ENCODE results near the gene POLL. TPM values are rescaled to one million over a fixed set of nuclear protein-coding genes. Genes with fewer than 3 reads are reported as not detected.

The POLL gene
- total RNA-seq, 1 experiment from 2014 or later = 7.2 TPM

GRCh38 chr10:101573885-101574753 lies 13.9 kb downstream of the POLL start:
- Histone ChIP-seq H3K4me3 (no peak overlapping the region), H3K9me3 (replicated peaks) (peaks cover 5% of the 10 kb centered on the region; the same call in 1 of the 2 replicates), H3K27me3 (replicated peaks) (peaks cover 8% of the 10 kb centered on the region), H3K27ac (no peak overlapping the region), H3K4me1 (replicated peaks) (peaks cover 16% of the 10 kb centered on the region), H3K36me3 (no peaks in the 10 kb centered on the region; the same call in 1 of the 2 replicates)
- no peak for DNase-seq (ENCODE audit: low read depth in 1 of 2, low spot score in 2 of 2)

DNA sequence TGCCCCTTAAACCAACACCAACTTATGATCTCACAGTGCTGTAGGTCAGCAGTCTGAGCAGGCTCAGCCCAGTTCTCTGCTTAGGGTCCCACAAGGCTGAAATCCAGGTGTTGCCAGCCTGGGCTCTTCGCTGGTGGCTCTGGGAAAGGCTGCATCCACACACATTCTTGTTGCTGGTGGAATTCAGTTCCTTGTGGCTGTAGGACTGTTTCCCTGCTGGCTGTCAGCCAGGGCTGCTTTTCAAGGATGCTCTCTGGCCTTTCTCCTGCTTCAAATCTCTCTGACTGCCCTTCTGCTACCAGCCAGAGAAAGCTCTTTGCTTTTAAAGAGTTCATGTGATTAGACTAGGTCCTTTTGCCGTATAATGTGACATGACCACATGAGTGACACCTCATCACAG lies 15.3 kb downstream of the POLL start:
- no peaks in the 10 kb centered on the region for H3K36me3 ChIP-seq
- H3K4me3 ChIP-seq = no peak overlapping the region
- DNase-seq (ENCODE audit: low read depth in 1 of 2, low spot score in 2 of 2) = no peak
- H3K27ac ChIP-seq = no peak overlapping the region
- peaks cover 5% of the 10 kb centered on the region; the same call in 1 of the 2 replicates for H3K9me3 ChIP-seq (replicated peaks)
- peaks cover 11% of the 10 kb centered on the region for H3K27me3 ChIP-seq (replicated peaks)
- peaks cover 16% of the 10 kb centered on the region for H3K4me1 ChIP-seq (replicated peaks)

DNA sequence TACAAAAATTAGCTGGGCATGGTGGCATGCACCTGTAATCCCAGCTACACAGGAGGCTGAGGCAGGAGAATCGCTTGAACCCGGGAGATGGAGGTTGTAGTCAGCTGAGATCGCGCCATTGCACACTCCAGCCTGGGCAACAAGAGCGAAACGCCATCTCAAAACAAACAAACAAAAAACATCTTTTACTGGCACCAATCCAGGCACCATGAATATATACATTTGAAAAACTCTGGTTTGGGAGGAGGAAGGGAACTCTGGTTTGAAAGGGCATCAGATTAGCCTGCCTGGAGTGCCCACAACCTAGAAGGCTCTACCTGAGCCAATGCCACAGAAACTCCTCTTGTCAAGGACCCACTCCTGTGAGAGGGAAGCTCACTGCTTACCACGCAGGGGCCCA lies 15.9 kb downstream of the POLL start:
- DNase-seq (ENCODE audit: low read depth in 1 of 2, low spot score in 2 of 2) = no peak
- peaks cover 17% of the 10 kb centered on the region for H3K27me3 ChIP-seq (replicated peaks)
- H3K9me3 ChIP-seq (replicated peaks) = peaks cover 5% of the 10 kb centered on the region; the same call in 1 of the 2 replicates
- H3K27ac ChIP-seq = no peak overlapping the region
- no peaks in the 10 kb centered on the region for H3K36me3 ChIP-seq
- peaks cover 16% of the 10 kb centered on the region for H3K4me1 ChIP-seq (replicated peaks)
- H3K4me3 ChIP-seq = no peak overlapping the region

DNA sequence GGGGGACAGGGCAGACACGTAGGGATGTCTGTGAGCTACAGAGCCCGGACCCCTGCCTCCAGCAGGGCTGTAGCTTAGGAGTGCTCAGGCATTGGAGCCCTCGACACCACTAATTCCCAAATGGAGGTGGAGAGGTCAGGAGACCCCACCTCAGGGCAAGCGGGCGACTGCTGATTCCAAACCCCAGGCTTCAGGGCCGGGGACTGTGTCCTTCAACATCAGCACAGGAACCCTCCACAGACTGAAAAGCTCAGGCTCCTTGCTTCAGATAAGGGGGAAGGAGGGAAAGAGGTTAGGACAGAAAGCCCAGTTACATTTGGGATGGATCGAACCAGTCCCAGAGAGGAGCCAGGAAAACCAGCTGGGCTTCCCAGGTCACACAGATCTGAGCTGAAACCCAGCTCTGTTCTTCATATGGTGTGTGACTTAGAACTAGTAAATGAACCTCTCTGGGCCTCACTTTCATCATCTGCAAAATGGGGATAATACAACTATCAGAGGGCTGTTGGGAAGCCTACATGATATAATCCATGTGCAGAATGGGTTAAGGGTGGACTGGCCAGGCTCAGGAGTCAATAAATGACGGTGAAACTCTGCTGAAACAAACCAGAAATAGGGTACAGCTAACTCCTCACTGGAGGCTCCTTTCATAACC lies 16.7 kb downstream of the POLL start:
- H3K27ac ChIP-seq = no peak overlapping the region
- H3K4me1 ChIP-seq (replicated peaks) = peaks cover 19% of the 10 kb centered on the region
- no peak overlapping the region for H3K4me3 ChIP-seq

GRCh38 chr10:101570428-101571270 lies 17.4 kb downstream of the POLL start:
- Histone ChIP-seq H3K9me3 (replicated peaks) (peaks cover 5% of the 10 kb centered on the region; the same call in 1 of the 2 replicates), H3K27me3 (replicated peaks) (peaks cover 31% of the 10 kb centered on the region), H3K4me1 (replicated peaks) (peaks cover 21% of the 10 kb centered on the region), H3K27ac (no peak overlapping the region), H3K4me3 (peak overlapping the region; percentile 47), H3K36me3 (no peaks in the 10 kb centered on the region)
- DNase-seq (ENCODE audit: low read depth in 1 of 2, low spot score in 2 of 2) = no peak

More for the DNA sequence above, 16.7 kb downstream of the POLL start:
- DNase-seq (ENCODE audit: low read depth in 1 of 2, low spot score in 2 of 2) = no peak
- peaks cover 5% of the 10 kb centered on the region; the same call in 1 of the 2 replicates for H3K9me3 ChIP-seq (replicated peaks)
- H3K36me3 ChIP-seq = no peaks in the 10 kb centered on the region
- H3K27me3 ChIP-seq (replicated peaks) = peaks cover 24% of the 10 kb centered on the region

DNA sequence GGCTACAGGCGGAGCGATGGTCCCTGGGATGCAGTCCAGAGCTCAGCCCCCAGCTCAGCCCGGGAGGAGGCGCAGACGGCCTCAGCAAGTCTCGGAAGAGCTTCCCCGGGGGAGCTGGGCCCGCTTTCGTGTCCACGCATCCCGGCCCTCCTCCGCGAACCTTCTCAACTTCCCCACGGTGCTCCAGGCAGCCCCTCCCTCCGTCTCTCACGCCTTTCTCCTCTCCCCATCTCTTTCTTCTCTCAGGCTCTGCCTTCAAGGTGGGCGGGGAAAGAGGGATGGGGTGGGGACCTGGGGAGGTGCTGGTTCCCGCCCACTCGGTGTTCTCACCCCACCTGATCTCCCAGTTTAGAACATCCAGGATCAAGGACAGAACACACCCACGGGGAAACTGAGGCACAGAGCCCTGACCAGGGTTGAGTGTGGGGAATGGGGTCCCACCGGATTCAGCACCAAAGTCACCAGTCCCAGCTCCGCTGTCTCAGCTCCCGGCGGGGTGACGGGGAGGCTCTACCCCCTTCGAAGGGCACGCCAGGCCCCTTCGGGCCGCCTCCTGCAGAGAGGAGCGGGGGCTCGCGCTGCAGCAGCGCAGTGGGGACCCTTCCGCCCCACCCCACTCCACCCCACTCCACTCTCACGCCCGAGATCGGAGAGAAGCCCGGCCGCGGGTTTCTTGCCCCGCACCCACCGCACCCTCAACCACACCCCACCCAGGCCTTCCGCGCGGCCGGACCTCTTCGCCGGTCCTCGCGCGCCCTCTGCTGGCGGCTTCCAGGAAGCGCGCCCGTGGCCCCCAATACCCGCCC lies 18.2 kb downstream of the POLL start:
- Histone ChIP-seq H3K27me3 (replicated peaks) (peaks cover 38% of the 10 kb centered on the region), H3K36me3 (no peaks in the 10 kb centered on the region), H3K9me3 (replicated peaks) (peaks cover 5% of the 10 kb centered on the region; the same call in 1 of the 2 replicates), H3K4me1 (replicated peaks) (peaks cover 21% of the 10 kb centered on the region), H3K4me3 (peak overlapping the region; percentile 47), H3K27ac (no peak overlapping the region)
- DNase-seq (ENCODE audit: low read depth in 1 of 2, low spot score in 2 of 2) = peak; percentile 69 to 75

- Histone ChIP-seq H3K9me3 (replicated peaks) (peaks cover 5% of the 10 kb centered on the region; the same call in 1 of the 2 replicates), H3K4me1 (replicated peaks) (peaks cover 21% of the 10 kb centered on the region), H3K4me3 (no peak overlapping the region), H3K27me3 (replicated peaks) (peaks cover 43% of the 10 kb centered on the region), H3K36me3 (no peaks in the 10 kb centered on the region), H3K27ac (no peak overlapping the region)
- no peak for DNase-seq (ENCODE audit: low read depth in 1 of 2, low spot score in 2 of 2)
Observed at GRCh38 chr10:101569323-101569621, 18.8 kb downstream of the POLL start.

DNA sequence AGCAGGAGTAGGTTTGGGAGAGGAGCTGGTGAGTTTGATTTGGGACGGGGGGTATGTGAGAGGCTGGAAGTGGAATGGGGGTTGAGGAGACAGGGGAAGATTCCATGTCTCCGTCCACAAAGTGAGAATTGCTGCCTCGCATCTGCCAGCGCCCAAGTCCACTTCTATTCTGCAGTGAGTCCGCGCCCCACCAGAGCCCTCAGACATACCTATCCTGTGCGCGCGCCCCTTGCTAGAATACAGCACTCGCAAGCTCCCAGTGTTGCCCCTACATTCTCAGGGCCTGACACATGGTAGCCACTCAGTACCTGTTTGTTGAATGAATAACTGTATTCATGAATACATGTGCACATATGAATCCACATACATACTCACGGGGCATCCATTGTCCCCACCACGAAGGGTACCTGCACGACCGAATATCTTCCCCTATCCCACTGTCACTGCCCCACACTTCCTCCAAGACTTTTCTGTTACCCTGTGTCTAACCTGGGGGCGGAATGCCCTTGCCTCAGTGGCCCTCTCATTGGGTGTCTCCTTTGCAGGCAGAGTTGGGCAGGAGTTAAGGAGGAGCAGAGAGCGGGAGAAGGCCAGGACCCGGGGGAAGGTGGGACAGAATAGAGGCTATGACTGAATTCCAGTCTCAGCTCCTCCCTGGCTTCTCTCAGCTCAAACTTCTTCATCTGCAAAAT lies 19.9 kb downstream of the POLL start:
- Histone ChIP-seq H3K4me3 (no peak overlapping the region), H3K4me1 (replicated peaks) (peaks cover 21% of the 10 kb centered on the region), H3K27ac (no peak overlapping the region), H3K9me3 (replicated peaks) (peaks cover 5% of the 10 kb centered on the region; the same call in 1 of the 2 replicates), H3K36me3 (no peaks in the 10 kb centered on the region), H3K27me3 (replicated peaks) (peaks cover 43% of the 10 kb centered on the region)
- DNase-seq (ENCODE audit: low read depth in 1 of 2, low spot score in 2 of 2) = no peak

GRCh38 chr10:101567165-101568006 lies 20.7 kb downstream of the POLL start:
- Histone ChIP-seq H3K27me3 (replicated peaks) (peaks cover 43% of the 10 kb centered on the region), H3K27ac (no peak overlapping the region), H3K4me3 (no peak overlapping the region), H3K9me3 (replicated peaks) (no peaks in the 10 kb centered on the region), H3K4me1 (replicated peaks) (peaks cover 21% of the 10 kb centered on the region), H3K36me3 (no peaks in the 10 kb centered on the region)
- no peak for DNase-seq (ENCODE audit: low read depth in 1 of 2, low spot score in 2 of 2)

- Histone ChIP-seq H3K36me3 (no peaks in the 10 kb centered on the region), H3K27ac (no peak overlapping the region), H3K9me3 (replicated peaks) (no peaks in the 10 kb centered on the region), H3K4me1 (replicated peaks) (peaks cover 21% of the 10 kb centered on the region), H3K27me3 (replicated peaks) (peaks cover 43% of the 10 kb centered on the region), H3K4me3 (no peak overlapping the region)
- DNase-seq (ENCODE audit: low read depth in 1 of 2, low spot score in 2 of 2) = no peak
Observed at GRCh38 chr10:101566333-101567164, 21.5 kb downstream of the POLL start.

DNA sequence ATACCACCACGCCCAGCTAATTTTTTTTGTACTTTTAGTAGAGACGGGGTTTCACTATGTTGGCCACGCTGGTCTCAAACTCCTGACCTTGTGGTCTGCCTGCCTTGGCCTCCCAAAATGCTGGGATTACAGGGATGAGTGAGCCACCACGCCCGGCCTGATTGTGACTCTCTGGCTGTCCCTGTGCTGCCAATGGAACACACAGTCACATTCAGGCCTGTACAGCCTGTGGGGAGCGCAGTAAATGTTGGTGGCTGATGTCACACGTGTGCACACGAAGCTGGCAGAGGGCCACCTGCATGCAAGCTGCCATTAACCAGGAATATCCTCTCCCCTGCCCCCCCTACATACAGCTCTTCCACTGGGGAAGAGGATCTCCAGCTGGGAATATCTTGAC lies 22.1 kb downstream of the POLL start:
- Histone ChIP-seq H3K4me1 (replicated peaks) (peaks cover 21% of the 10 kb centered on the region), H3K27ac (no peak overlapping the region)
- no peak for DNase-seq (ENCODE audit: low read depth in 1 of 2, low spot score in 2 of 2)

More for the DNA sequence above, 22.1 kb downstream of the POLL start:
- Histone ChIP-seq H3K9me3 (replicated peaks) (no peaks in the 10 kb centered on the region), H3K4me3 (no peak overlapping the region), H3K36me3 (no peaks in the 10 kb centered on the region), H3K27me3 (replicated peaks) (peaks cover 43% of the 10 kb centered on the region)
